H9 (cell line): ENCODE measurements around the gene COQ10B. TPM values are rescaled to one million over a fixed set of nuclear protein-coding genes. Genes with fewer than 3 reads are reported as not detected.

Source experiments
- DNase-seq: peaks from one replicate; pipeline ENCODE4 v3.0.0-alpha.2; 2017
- H2AFZ ChIP-seq: one replicate; pipeline ENCODE4 v1.6.1; 2013; ENCODE audit warnings: mild to moderate bottlenecking, low read length, control low read depth, moderate library complexity
- H2AK5ac ChIP-seq: 2 replicates; pipeline ENCODE4 v1.6.1; 2013; ENCODE audit warnings: low read length, control low read depth, mixed read lengths; ENCODE audit not compliant: insufficient read length
- H2BK120ac ChIP-seq: one replicate; pipeline ENCODE4 v1.6.1; 2013; ENCODE audit warnings: low read depth, mild to moderate bottlenecking, low read length, control low read depth, inconsistent platforms; ENCODE audit not compliant: poor library complexity, severe bottlenecking
- H2BK12ac ChIP-seq: 2 replicates; pipeline ENCODE4 v1.6.1; 2013; ENCODE audit warnings: low read length, control low read depth, mixed read lengths, low read depth; ENCODE audit not compliant: insufficient read length
- H2BK15ac ChIP-seq: 2 replicates; pipeline ENCODE4 v1.6.1; 2013; ENCODE audit warnings: low read depth, low read length, control low read depth
- H2BK20ac ChIP-seq: one replicate; pipeline ENCODE4 v1.6.1; 2013; ENCODE audit warnings: low read depth, mild to moderate bottlenecking, low read length, control low read depth, inconsistent platforms; ENCODE audit not compliant: poor library complexity, severe bottlenecking
- H2BK5ac ChIP-seq: 2 replicates; pipeline ENCODE4 v1.6.1; 2013; ENCODE audit warnings: low read length, control low read depth, mixed read lengths; ENCODE audit not compliant: insufficient read length
- H3K14ac ChIP-seq: 2 replicates; pipeline ENCODE4 v1.6.1; 2013; ENCODE audit warnings: low read length, control low read depth; ENCODE audit not compliant: insufficient read depth
- H3K18ac ChIP-seq: 2 replicates; pipeline ENCODE4 v1.6.1; 2013; ENCODE audit warnings: low read depth, mild to moderate bottlenecking, mixed read lengths, low read length, control low read depth; ENCODE audit not compliant: insufficient read length
- H3K23ac ChIP-seq: 2 replicates; pipeline ENCODE4 v1.6.1; 2013; ENCODE audit warnings: low read length, control low read depth, mixed read lengths, low read depth; ENCODE audit not compliant: insufficient read length
- H3K23me2 ChIP-seq: 2 replicates; pipeline ENCODE4 v1.6.1; 2013; ENCODE audit warnings: low read depth, mild to moderate bottlenecking, mixed read lengths, low read length, control low read depth; ENCODE audit not compliant: insufficient read length, poor library complexity, severe bottlenecking
- H3K27ac ChIP-seq: 2 replicates; pipeline ENCODE4 v1.5.1; 2013; ENCODE audit warnings: low read length, control low read depth, mixed read lengths, low read depth; ENCODE audit not compliant: insufficient read length
- H3K27me3 ChIP-seq: 2 replicates; pipeline ENCODE4 v1.6.1; 2013; ENCODE audit warnings: low read length, control low read depth, inconsistent platforms; ENCODE audit not compliant: insufficient read depth
- H3K4ac ChIP-seq: 2 replicates; pipeline ENCODE4 v1.6.1; 2013; ENCODE audit warnings: low read depth, mild to moderate bottlenecking, control low read depth, inconsistent platforms, low read length, moderate library complexity
- H3K4me1 ChIP-seq: 2 replicates; pipeline ENCODE4 v1.6.1; 2013; ENCODE audit warnings: low read length, control low read depth, inconsistent platforms; ENCODE audit not compliant: insufficient read depth
- H3K4me2 ChIP-seq: 2 replicates; pipeline ENCODE4 v1.6.1; 2013; ENCODE audit warnings: low read length, control low read depth, mixed read lengths; ENCODE audit not compliant: insufficient read length, insufficient read depth
- H3K56ac ChIP-seq: 2 replicates; pipeline ENCODE4 v1.6.1; 2013; ENCODE audit warnings: low read depth, mild to moderate bottlenecking, mixed read lengths, low read length, control low read depth; ENCODE audit not compliant: insufficient read length
- H3K79me1 ChIP-seq: 2 replicates; pipeline ENCODE4 v1.6.1; 2013; ENCODE audit warnings: low read depth, mild to moderate bottlenecking, moderate library complexity, low read length, control low read depth, inconsistent platforms; ENCODE audit not compliant: insufficient read depth, poor library complexity, severe bottlenecking
- H3K79me2 ChIP-seq: 2 replicates; pipeline ENCODE4 v1.6.1; 2013; ENCODE audit warnings: low read length, control low read depth, inconsistent platforms; ENCODE audit not compliant: insufficient read depth
- H3K9ac ChIP-seq: 2 replicates; pipeline ENCODE4 v1.6.1; 2013; ENCODE audit warnings: low read length, control low read depth, mixed read lengths; ENCODE audit not compliant: insufficient read length; ENCODE audit errors: extremely low read depth
- H3K9me3 ChIP-seq: one replicate; pipeline ENCODE4 v1.6.1; 2013; ENCODE audit warnings: low read depth, low read length, inconsistent platforms; ENCODE audit not compliant: control insufficient read depth
- H3T11ph ChIP-seq: one replicate; pipeline ENCODE4 v1.6.1; 2013; ENCODE audit warnings: mild to moderate bottlenecking, low read length, control low read depth, inconsistent platforms
- H4K20me1 ChIP-seq: one replicate; pipeline ENCODE4 v1.6.1; 2013; ENCODE audit not compliant: control insufficient read depth, insufficient read length, insufficient read depth
- H4K5ac ChIP-seq: 2 replicates; pipeline ENCODE4 v1.6.1; 2013; ENCODE audit warnings: low read depth, mild to moderate bottlenecking, mixed read lengths, low read length, control low read depth; ENCODE audit not compliant: insufficient read length
- H4K8ac ChIP-seq: replicated peaks from 2 replicates; pipeline ENCODE4 v1.6.1; 2013; ENCODE audit warnings: low read length, control low read depth, mixed read lengths, low read depth; ENCODE audit not compliant: insufficient read length
- H4K91ac ChIP-seq: 2 replicates; pipeline ENCODE4 v1.6.1; 2013; ENCODE audit warnings: low read depth, mild to moderate bottlenecking, moderate library complexity, mixed read lengths, low read length, control low read depth; ENCODE audit not compliant: insufficient read length
- H3K27ac Mint-ChIP-seq, 3 experiments: 2 replicates in 2 of 3; 3 replicates in 1 of 3; pipeline ENCODE4 v1.8.0; 2020 to 2021; ENCODE audit warnings: mixed read lengths in 3 of 3, mild to moderate bottlenecking in 1 of 3, moderate library complexity in 1 of 3
- H3K27me3 Mint-ChIP-seq: 2 replicates; pipeline ENCODE4 v1.8.0; 2021; ENCODE audit warnings: low read depth, mild to moderate bottlenecking, moderate library complexity, mixed read lengths
- H3K36me3 Mint-ChIP-seq, 3 experiments: 2 replicates in 2 of 3; 3 replicates in 1 of 3; pipeline ENCODE4 v1.8.0; 2020 to 2021; ENCODE audit warnings: low read depth in 3 of 3, mixed read lengths in 3 of 3; ENCODE audit not compliant: insufficient read depth in 1 of 3
- H3K4me1 Mint-ChIP-seq, 2 experiments: 2 replicates each; pipeline ENCODE4 v1.8.0; 2020; ENCODE audit warnings: mixed read lengths in 2 of 2
- H3K4me3 Mint-ChIP-seq, 2 experiments: 2 replicates in 1 of 2; 3 replicates in 1 of 2; pipeline ENCODE4 v1.8.0; 2020 to 2021; ENCODE audit warnings: mild to moderate bottlenecking in 2 of 2, mixed read lengths in 2 of 2, moderate library complexity in 1 of 2
- H3K9me3 Mint-ChIP-seq, 2 experiments: 2 replicates in 1 of 2; 3 replicates in 1 of 2; pipeline ENCODE4 v1.8.0; 2020; ENCODE audit warnings: mild to moderate bottlenecking in 2 of 2, mixed read lengths in 2 of 2, moderate library complexity in 1 of 2
- CTCF ChIP-seq: fragments of 200-600 bp; sonication (generic); conservative IDR thresholded peaks from 3 replicates; pipeline ENCODE4 v1.8.0; 2021; ENCODE audit warnings: antibody characterized with exemption, mild to moderate bottlenecking
- WGBS: extraction: QIAGEN DNeasy Blood & Tissue Kit; methylation state at CpG from one replicate; pipeline ENCODE4 v1.1.7; 2013; ENCODE audit warnings: missing lambda C conversion rate, low lambda C conversion rate, mixed read lengths; ENCODE audit not compliant: insufficient read length; ENCODE audit errors: extremely low coverage; 5-methylcytosine and 5-hydroxymethylcytosine counted together
- total RNA-seq: library from RNA; stranded (reverse); gene quantifications from 2 replicates; pipeline ENCODE4 v1.2.1, GENCODE V29; 2021

The COQ10B gene
- total RNA-seq, 1 experiment from 2014 or later = 16.2 TPM

DNA sequence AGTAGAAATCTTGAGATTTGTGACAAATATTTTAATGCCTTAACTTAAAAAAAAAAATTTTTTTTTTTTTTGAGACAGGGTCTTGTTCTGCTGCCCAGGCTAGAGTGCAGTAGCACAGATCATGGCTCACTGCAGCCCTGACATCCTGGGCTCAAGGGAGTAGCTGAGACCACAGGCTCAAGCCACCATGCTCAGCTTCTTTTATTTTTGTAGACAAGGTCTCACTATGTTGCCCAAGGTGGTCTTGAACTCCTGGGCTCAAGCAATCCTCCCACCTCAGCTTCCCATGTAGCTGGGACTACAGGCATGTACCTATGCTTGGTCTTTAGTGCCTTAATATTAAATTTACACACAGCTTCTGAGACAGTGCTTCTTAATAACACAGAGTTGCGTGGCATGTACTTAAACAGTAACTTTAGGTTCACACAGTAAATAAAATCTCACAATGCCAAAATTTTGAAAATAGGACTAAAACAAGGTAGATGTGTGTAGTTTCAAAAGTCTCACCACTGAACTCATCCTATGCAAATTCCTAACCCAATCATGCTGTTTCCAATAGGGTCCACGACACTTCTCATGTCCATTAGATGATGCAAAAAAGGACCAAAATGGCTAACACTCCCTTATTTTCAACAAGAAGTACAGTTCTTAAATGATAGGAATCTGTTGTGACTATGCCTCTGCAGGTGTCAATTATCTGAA is 42.2 kb downstream of the COQ10B start:
- H3K4me2 ChIP-seq = peak overlapping the region; percentile 30
- H4K20me1 ChIP-seq = no peaks in the 10 kb centered on the region
- no peak overlapping the region for H3K4ac ChIP-seq
- no peaks in the 10 kb centered on the region for H3K27me3 ChIP-seq
- no peak overlapping the region for H2BK12ac ChIP-seq
- no peak overlapping the region for H3K18ac ChIP-seq
- no peaks in the 10 kb centered on the region; the same call in 1 of the 2 replicates for H3K4me1 ChIP-seq
- H2BK5ac ChIP-seq = no peak overlapping the region
- peaks cover 6% of the 10 kb centered on the region for H3K23me2 ChIP-seq
- no peak overlapping the region for H2AFZ ChIP-seq
- Mint-ChIP-seq H3K4me3 (peak overlapping the region; percentile 98 to 99), H3K27me3 (no peaks in the 10 kb centered on the region), H3K27ac (peak overlapping the region in 1 of 3 experiments; percentile 63; a peak in 1 of 7 replicates), H3K4me1 (peaks cover 21 to 33% of the 10 kb centered on the region in 2 experiments), H3K36me3 (peaks cover 70 to 87% (median 83%) of the 10 kb centered on the region in 3 experiments), H3K9me3 (no peaks in the 10 kb centered on the region)
- no peak overlapping the region for H2AK5ac ChIP-seq
- no peak overlapping the region for H2BK20ac ChIP-seq
- H3K9ac ChIP-seq = no peak overlapping the region
- TF ChIP-seq CTCF = no peak
- H4K91ac ChIP-seq = no peak overlapping the region
- H3K79me1 ChIP-seq = no peaks in the 10 kb centered on the region
- no peak overlapping the region for H3K56ac ChIP-seq
- H3K9me3 ChIP-seq = no peaks in the 10 kb centered on the region
- H3K27ac ChIP-seq = no peak overlapping the region
- WGBS = no CpG with 5 or more reads among the region's 2 CpGs
- peaks cover 36% of the 10 kb centered on the region; the same call in 1 of the 2 replicates for H3K79me2 ChIP-seq
- no peak overlapping the region for H3T11ph ChIP-seq
- no peak overlapping the region for H2BK120ac ChIP-seq
- DNase-seq = no peak
- no peak overlapping the region for H2BK15ac ChIP-seq
- no peak overlapping the region for H3K23ac ChIP-seq
- no peak overlapping the region for H3K14ac ChIP-seq
- H4K8ac ChIP-seq = no peak overlapping the region
- no peak overlapping the region for H4K5ac ChIP-seq
